Choroid plexus epithelial cell (primary cell): Measurements from ENCODE around the gene ZFYVE26.

Source experiments
- DNase-seq: peaks from one replicate; pipeline ENCODE4 v3.0.0-alpha.2; 2010; ENCODE audit warnings: low read depth
- H3K4me3 ChIP-seq: 2 replicates; pipeline ENCODE4 v1.5.1; 2011; ENCODE audit warnings: low read depth, mild to moderate bottlenecking, control low read depth, low read length, moderate library complexity
- TF ChIP-seq, protein P1 (sequence below): conservative IDR thresholded peaks from 2 replicates; pipeline ENCODE4 v1.5.1; 2011; ENCODE audit warnings: low read depth, mild to moderate bottlenecking, control low read depth, inconsistent platforms, low read length, moderate library complexity

Gene ZFYVE26

DNA sequence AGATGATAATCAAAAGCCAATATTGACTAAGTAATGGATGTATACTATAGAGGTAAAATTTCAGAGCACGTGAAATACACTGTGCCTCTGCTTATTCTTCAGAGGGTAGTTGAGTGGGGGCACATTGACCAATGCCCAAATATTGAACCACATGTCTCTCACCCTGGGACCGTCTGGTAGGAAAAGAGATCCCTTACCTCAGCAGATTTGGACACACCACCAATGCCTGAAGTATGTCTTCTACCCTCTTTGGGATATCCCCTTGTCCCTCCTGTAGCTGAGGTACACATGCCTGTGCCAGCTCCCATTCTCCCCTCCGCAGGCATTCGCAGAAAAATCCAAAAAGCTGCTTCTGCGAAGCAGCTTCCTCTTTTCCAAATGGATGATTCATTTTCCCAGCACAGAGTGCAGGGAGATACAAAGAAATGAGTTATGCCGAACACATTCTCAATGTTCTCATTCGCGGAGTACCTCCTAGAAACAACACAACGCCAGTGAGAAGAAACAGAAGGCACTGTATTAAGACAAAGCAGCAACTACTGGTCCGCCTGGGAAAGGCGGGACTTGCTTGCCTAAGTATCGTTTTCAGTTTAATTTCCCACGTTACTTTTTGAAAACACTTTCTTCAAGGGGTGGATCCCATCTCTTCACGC lies 691 bp downstream of the ZFYVE26 start:
- peak; percentile 75 for DNase-seq
- TF ChIP-seq, protein P1, sequence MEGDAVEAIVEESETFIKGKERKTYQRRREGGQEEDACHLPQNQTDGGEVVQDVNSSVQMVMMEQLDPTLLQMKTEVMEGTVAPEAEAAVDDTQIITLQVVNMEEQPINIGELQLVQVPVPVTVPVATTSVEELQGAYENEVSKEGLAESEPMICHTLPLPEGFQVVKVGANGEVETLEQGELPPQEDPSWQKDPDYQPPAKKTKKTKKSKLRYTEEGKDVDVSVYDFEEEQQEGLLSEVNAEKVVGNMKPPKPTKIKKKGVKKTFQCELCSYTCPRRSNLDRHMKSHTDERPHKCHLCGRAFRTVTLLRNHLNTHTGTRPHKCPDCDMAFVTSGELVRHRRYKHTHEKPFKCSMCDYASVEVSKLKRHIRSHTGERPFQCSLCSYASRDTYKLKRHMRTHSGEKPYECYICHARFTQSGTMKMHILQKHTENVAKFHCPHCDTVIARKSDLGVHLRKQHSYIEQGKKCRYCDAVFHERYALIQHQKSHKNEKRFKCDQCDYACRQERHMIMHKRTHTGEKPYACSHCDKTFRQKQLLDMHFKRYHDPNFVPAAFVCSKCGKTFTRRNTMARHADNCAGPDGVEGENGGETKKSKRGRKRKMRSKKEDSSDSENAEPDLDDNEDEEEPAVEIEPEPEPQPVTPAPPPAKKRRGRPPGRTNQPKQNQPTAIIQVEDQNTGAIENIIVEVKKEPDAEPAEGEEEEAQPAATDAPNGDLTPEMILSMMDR, result no peak

DNA sequence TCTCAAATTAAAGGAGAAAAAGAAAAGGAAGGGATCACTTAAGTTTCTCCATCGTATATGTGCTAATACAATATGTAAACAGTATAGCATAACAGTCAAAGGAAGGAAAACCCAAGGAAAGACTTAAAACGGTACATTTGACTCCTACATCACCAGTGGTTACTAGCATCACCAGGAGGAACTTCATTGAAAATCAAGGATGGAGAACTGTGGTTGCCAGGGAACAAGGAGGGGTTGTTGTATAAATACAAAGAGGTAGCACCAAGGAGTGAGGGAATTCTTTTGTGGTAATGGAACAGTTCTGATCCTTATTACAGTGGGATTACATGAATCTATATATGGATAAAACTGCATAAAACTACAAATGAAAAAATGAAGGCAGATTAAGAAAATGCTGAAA lies 1.6 kb downstream of the ZFYVE26 start:
- DNase-seq, result no peak
- TF ChIP-seq, protein P1, result no peak
- H3K4me3 ChIP-seq, result no peak overlapping the region

More for the DNA sequence above, 691 bp downstream of the ZFYVE26 start:
- H3K4me3 ChIP-seq, result peak overlapping the region; percentile 76

DNA sequence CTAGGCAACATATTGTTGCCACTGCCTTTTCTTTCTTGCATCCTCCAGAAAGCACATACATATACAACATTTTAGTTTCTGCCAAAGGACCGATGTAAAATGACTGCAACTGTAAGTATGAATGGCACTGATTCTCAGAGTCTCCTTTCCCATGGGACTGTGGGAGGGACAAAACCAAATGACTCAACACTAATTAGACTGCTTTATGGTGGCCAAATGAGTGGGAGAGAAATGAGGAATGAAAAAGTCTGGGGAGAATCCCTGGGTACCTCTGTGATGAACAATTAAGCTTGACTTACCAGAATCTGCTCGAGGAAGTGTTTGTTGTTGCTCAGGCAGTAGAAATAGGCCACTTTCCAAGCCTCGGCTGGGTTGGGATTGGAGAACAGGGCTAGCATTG lies 10.1 kb downstream of the ZFYVE26 start:
- H3K4me3 ChIP-seq, result no peak overlapping the region
- DNase-seq, result no peak
- TF ChIP-seq, protein P1, result no peak

DNA sequence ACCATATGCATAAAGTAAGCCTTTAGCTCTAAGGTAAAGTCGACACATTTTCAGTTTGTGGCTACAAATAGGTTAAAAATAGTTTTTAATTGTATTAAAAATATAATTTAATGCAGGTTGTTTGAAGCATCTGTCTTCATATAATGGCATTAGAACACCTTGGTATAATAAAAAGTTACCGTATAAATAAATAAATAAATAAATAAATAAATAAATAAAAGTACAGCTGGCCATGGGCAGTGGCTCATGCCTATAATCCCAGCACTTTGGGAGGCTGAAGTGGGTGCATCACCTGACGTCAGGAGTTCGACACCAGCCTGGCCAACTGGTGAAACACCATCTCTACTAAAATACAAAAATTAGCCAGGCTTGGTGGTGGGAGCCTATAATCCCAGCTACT lies 15.6 kb downstream of the ZFYVE26 start:
- H3K4me3 ChIP-seq, result no peak overlapping the region
- no peak for DNase-seq
- TF ChIP-seq, protein P1, result no peak

DNA sequence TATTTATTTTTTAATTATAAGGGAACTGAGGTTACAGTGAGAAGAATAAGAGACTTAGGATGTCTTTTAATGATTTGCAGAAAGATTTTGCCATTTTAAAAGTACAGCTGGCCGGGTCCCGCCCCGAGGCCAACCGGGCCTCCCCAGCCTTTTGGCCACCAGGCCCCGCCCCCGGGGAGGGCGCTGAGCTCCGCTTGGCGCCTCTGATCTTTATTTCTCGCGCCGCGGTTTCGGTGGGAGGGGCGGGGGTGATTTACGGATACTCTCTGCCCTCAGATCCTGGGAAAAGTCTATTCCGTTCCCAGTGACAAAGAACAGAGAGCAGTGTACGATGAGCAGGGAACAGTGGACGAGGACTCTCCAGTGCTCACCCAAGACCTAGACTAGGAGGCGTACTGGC lies 17.7 kb downstream of the ZFYVE26 start:
- H3K4me3 ChIP-seq, result no peak overlapping the region
- no peak for DNase-seq
- TF ChIP-seq, protein P1, result no peak

DNA sequence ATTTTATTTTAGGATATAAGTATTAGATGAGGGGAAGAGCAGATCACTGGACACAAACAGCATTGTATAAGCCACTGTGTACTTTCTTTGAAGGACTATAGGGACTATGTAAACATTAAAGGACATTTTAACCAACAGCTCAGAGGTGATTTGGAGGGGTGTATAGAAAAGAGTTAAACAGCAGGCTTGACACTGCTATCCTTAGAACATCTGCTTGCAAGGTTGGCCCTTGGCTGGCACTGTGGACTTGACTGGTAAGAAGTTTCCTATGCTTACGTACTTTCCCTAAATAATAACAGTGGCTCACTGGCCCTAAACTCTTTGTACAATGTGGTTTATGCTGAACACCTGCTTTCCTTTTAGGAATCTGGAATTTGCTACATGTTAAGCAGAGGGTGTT lies 28.7 kb downstream of the ZFYVE26 start:
- DNase-seq, result no peak
- TF ChIP-seq, protein P1, result no peak

More for the DNA sequence above, 28.7 kb downstream of the ZFYVE26 start:
- H3K4me3 ChIP-seq, result no peak overlapping the region
